ENCODE measurements around the gene SUDS3. TPM values are rescaled to one million over a fixed set of nuclear protein-coding genes. Genes with fewer than 3 reads are reported as not detected.

Gene SUDS3
- total and polyA plus RNA-seq, 4 donors: 10.9 to 106 (median 17.8) TPM

DNA sequence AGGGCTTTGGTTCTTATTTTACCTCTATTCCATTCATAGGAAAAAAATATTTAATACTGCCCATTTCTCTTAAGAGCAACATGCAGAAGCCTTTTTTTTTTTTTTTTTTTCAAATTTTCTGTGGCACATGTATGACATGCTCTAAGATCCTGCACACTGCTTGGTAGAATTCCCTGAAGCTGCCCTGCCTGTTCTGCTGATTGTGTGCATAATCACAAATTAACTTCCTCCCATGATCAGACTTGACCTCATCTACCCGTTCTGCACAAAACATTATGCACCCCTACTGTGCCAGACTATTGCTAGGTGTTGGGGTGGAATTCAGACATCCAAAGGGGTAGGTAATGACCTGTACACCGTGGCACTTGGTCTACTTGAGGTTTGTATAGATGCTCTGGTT lies 22.2 kb downstream of the SUDS3 start:
- no peak overlapping the region for H3K9ac ChIP-seq (ENCODE audit: insufficient read depth in 1 of 2, low read length in 2 of 2)
- H3K36me3 ChIP-seq (ENCODE audit: control insufficient read depth in 4 of 4, insufficient read depth in 4 of 4, low read length in 4 of 4): peaks cover 22 to 36% (median 30%) of the 10 kb centered on the region in 4 donors
- no peak overlapping the region for H3K27ac ChIP-seq (ENCODE audit: low read depth in 1 of 2, low read length in 1 of 2)
- DNase-seq (no peak), ATAC-seq (ENCODE audit: insufficient read depth, low FRiP score) (no peak)
- H3K4me1 ChIP-seq (ENCODE audit: control insufficient read depth in 5 of 5, insufficient read depth in 5 of 5, low read length in 5 of 5): peaks cover 0 to 13% (median 0%) of the 10 kb centered on the region in 5 donors
- peaks cover 0 to 2% (median 0%) of the 10 kb centered on the region in 4 donors for H3K9me3 ChIP-seq (ENCODE audit: control insufficient read depth in 4 of 4, insufficient read depth in 3 of 4, low read length in 3 of 4)
- H3K4me3 ChIP-seq: no peak overlapping the region
- no peak for TF ChIP-seq CTCF (IDR thresholded peaks at IDR 0.05; ENCODE audit: control extremely low read depth, extremely low read depth)
- no peaks in the 10 kb centered on the region for H3K27me3 ChIP-seq (ENCODE audit: control insufficient read depth in 3 of 3, insufficient read depth in 3 of 3, low read length in 2 of 3)
- WGBS, 2 donors: 81% methylated on average over 2 of the region's 2 CpGs

DNA sequence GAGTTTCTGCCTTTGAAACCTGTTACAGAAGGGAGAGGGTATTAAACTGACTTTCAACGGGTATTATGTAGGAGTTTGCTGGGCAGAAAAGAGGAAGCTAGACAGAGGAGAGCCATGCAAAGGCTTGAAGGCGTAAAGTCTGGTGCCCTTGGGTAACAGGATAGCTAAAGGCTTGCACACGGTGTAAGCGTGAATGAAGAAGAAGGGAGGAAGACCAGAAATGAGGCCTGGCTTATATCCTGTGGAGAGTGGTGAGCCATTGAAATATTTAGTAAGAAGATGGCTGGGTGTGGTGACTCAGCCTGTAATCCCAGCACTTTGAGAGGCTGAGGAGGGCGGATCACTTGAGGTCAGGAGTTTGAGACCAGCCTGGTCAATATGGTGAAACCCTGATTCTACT lies 22.6 kb downstream of the SUDS3 start:
- ATAC-seq (ENCODE audit: insufficient read depth, low FRiP score): no peak
- Histone ChIP-seq H3K9ac (ENCODE audit: insufficient read depth in 1 of 2, low read length in 2 of 2) (no peak overlapping the region), H3K4me3 (no peak overlapping the region), H3K27ac (ENCODE audit: low read depth in 1 of 2, low read length in 1 of 2) (no peak overlapping the region), H3K4me1 (ENCODE audit: control insufficient read depth in 5 of 5, insufficient read depth in 5 of 5, low read length in 5 of 5) (peaks cover 0 to 13% (median 0%) of the 10 kb centered on the region in 5 donors), H3K27me3 (ENCODE audit: control insufficient read depth in 3 of 3, insufficient read depth in 3 of 3, low read length in 2 of 3) (no peaks in the 10 kb centered on the region), H3K36me3 (ENCODE audit: control insufficient read depth in 4 of 4, insufficient read depth in 4 of 4, low read length in 4 of 4) (peaks cover 25 to 38% (median 30%) of the 10 kb centered on the region in 4 donors), H3K9me3 (ENCODE audit: control insufficient read depth in 4 of 4, insufficient read depth in 3 of 4, low read length in 3 of 4) (peaks cover 0 to 2% (median 0%) of the 10 kb centered on the region in 4 donors)
- DNase-seq: no peak
- TF ChIP-seq CTCF (IDR thresholded peaks at IDR 0.05; ENCODE audit: control extremely low read depth, extremely low read depth): no peak
- 52 to 84% methylated on average over 5 of the region's 5 CpGs for WGBS, 2 donors

- Histone ChIP-seq H3K27ac (ENCODE audit: low read depth in 1 of 2, low read length in 1 of 2) (no peak overlapping the region), H3K9ac (ENCODE audit: insufficient read depth in 1 of 2, low read length in 2 of 2) (no peak overlapping the region), H3K4me3 (no peak overlapping the region), H3K36me3 (ENCODE audit: control insufficient read depth in 4 of 4, insufficient read depth in 4 of 4, low read length in 4 of 4) (peaks cover 27 to 38% (median 31%) of the 10 kb centered on the region in 4 donors), H3K27me3 (ENCODE audit: control insufficient read depth in 3 of 3, insufficient read depth in 3 of 3, low read length in 2 of 3) (no peaks in the 10 kb centered on the region), H3K9me3 (ENCODE audit: control insufficient read depth in 4 of 4, insufficient read depth in 3 of 4, low read length in 3 of 4) (peaks cover 0 to 2% (median 0%) of the 10 kb centered on the region in 4 donors), H3K4me1 (ENCODE audit: control insufficient read depth in 5 of 5, insufficient read depth in 5 of 5, low read length in 5 of 5) (peaks cover 0 to 11% (median 0%) of the 10 kb centered on the region in 5 donors)
- DNase-seq: no peak
- ATAC-seq (ENCODE audit: insufficient read depth, low FRiP score): no peak
- 79 to 96% methylated on average over 6 of the region's 6 CpGs for WGBS, 2 donors
- TF ChIP-seq CTCF (IDR thresholded peaks at IDR 0.05; ENCODE audit: control extremely low read depth, extremely low read depth): no peak
Observed at GRCh38 chr12:118402251-118402650, 25.9 kb downstream of the SUDS3 start.
